Right lobe of liver (tissue), 6 donors: ENCODE results near the gene RTL1. TPM values are rescaled to one million over a fixed set of nuclear protein-coding genes. Genes with fewer than 3 reads are reported as not detected.

Experiments
- ATAC-seq, 4 donors: fragments of 200-7000 bp; cut with Tn5 transposase; one replicate each; pipeline ENCODE4 v1.9.1; 2020; ENCODE audit warnings: mild to moderate bottlenecking in 4 of 4, moderate library complexity in 4 of 4
- DNase-seq, 3 donors: peaks; one replicate each; pipeline ENCODE4 v3.0.0-alpha.2; 2020
- H3K27ac ChIP-seq, 3 donors: fragments of 200-600 bp; one replicate each; pipeline ENCODE4 v1.8.0; 2022
- H3K27me3 ChIP-seq, 2 donors: fragments of 200-600 bp; one replicate each; pipeline ENCODE4 v1.8.0; 2022
- H3K36me3 ChIP-seq, 4 donors: fragments of 200-600 bp; sonication (generic) in 1 of 4; one replicate each; pipeline versions ENCODE4 v1.5.1 to v1.8.0; 2017 to 2022; ENCODE audit warnings: control low read depth in 1 of 4
- H3K4me1 ChIP-seq, 4 donors: fragments of 200-600 bp; sonication (generic) in 1 of 4; one replicate each; pipeline versions ENCODE4 v1.5.1 to v1.8.0; 2017 to 2022; ENCODE audit warnings: control low read depth in 1 of 4
- H3K4me3 ChIP-seq, 3 donors: fragments of 200-600 bp; one replicate each; pipeline ENCODE4 v1.8.0; 2022
- H3K9me3 ChIP-seq, 4 donors: fragments of 200-600 bp; sonication (generic) in 1 of 4; one replicate each; pipeline versions ENCODE4 v1.5.1 to v1.8.0; 2017 to 2022; ENCODE audit warnings: control low read depth in 1 of 4
- CTCF ChIP-seq, 4 donors: fragments of 200-600 bp in 3 of 4; fragments of 450-650 bp in 1 of 4; IDR thresholded peaks; one replicate each; pipeline versions ENCODE4 v1.5.1 to v1.8.0; 2016 to 2022; ENCODE audit warnings: antibody characterized with exemption in 4 of 4, mild to moderate bottlenecking in 2 of 4
- POLR2A ChIP-seq: fragments of 450-650 bp; IDR thresholded peaks from one replicate; pipeline ENCODE4 v1.6.1; 2017; ENCODE audit warnings: antibody characterized with exemption, mild to moderate bottlenecking
- WGBS: methylation state at CpG from one replicate; pipeline ENCODE4 v1.1.6; 2018; ENCODE audit warnings: low coverage, low lambda C conversion rate; ENCODE audit not compliant: insufficient coverage; ENCODE audit errors: missing lambda C conversion rate; 5-methylcytosine and 5-hydroxymethylcytosine counted together
- intact Hi-C, 2 donors: fragments of 100-400 bp; cut with DNase I; formaldehyde crosslinking; loops; one replicate each; pipeline versions ENCODE4 v1.11.2 to v1.14.1; 2022
- total RNA-seq, 6 experiments: library from RNA; depleted of rRNA in 2 of 6; stranded (reverse); fragments of >200 nt in 2 of 6; fragmentation: NEBNext Ultra II Directional in 3 of 6; extraction: Animal tissue kit (Norgen Biotek cat#: 25700) in 3 of 6; gene quantifications; one replicate each; pipeline versions ENCODE4 v1.1.0 to v1.2.4, GENCODE V29; 2016 to 2023
- donor health status: DM: no; HTN: yes; CAD: no.
- donor health status: DM: no; HTN: no; CAD: no.
- donor health status: DM: no; HTN: no; CAD: no.
- donor health status: DM: no; HTN: yes; CAD: no.
- donor health status: DM: no; HTN: yes; CAD: no.

Gene RTL1
- total RNA-seq, 6 experiments from 2014 or later: 0.04 TPM; not detected in 5

GRCh38 chr14:100892496-100893227 lies 10.9 kb downstream of the RTL1 start:
- TF ChIP-seq CTCF (IDR thresholded peaks at IDR 0.05): no peak
- ATAC-seq: no peak

GRCh38 chr14:100891501-100892445 lies 11.7 kb downstream of the RTL1 start:
- no peak for TF ChIP-seq POLR2A
- no peak for TF ChIP-seq CTCF (IDR thresholded peaks at IDR 0.05)
- intact Hi-C loops: no loop called here
- no peaks in the 10 kb centered on the region for H3K27me3 ChIP-seq
- no peak for ATAC-seq
- H3K9me3 ChIP-seq: no peaks in the 10 kb centered on the region
- 75% methylated on average over 1 of the region's 13 CpGs for WGBS
- no peaks in the 10 kb centered on the region for H3K4me1 ChIP-seq
- H3K4me3 ChIP-seq: no peak overlapping the region
- H3K36me3 ChIP-seq: no peaks in the 10 kb centered on the region
- no peak overlapping the region for H3K27ac ChIP-seq
- DNase-seq: peak in 2 of 3 donors; percentile 7 to 19

More at GRCh38 chr14:100892496-100893227, 10.9 kb downstream of the RTL1 start:
- no peaks in the 10 kb centered on the region for H3K36me3 ChIP-seq
- 38% methylated on average over 8 of the region's 17 CpGs for WGBS
- H3K27ac ChIP-seq: no peak overlapping the region
- H3K4me3 ChIP-seq: no peak overlapping the region
- peak in 1 of 3 donors; percentile 23 for DNase-seq
- H3K4me1 ChIP-seq: no peaks in the 10 kb centered on the region
- intact Hi-C loops: no loop called here
- no peaks in the 10 kb centered on the region for H3K9me3 ChIP-seq
- H3K27me3 ChIP-seq: no peaks in the 10 kb centered on the region

GRCh38 chr14:100891051-100891450 lies 12.5 kb downstream of the RTL1 start:
- Histone ChIP-seq H3K4me1 (no peaks in the 10 kb centered on the region), H3K27ac (no peak overlapping the region), H3K4me3 (no peak overlapping the region), H3K36me3 (no peaks in the 10 kb centered on the region), H3K9me3 (no peaks in the 10 kb centered on the region), H3K27me3 (no peaks in the 10 kb centered on the region)
- intact Hi-C loops: no loop called here
- no peak for ATAC-seq
- TF ChIP-seq CTCF (IDR thresholded peaks at IDR 0.05) (no peak), POLR2A (no peak)
- DNase-seq: peak; percentile 6 to 32 (median 23)
- 66% methylated on average over 3 of the region's 10 CpGs for WGBS

DNA sequence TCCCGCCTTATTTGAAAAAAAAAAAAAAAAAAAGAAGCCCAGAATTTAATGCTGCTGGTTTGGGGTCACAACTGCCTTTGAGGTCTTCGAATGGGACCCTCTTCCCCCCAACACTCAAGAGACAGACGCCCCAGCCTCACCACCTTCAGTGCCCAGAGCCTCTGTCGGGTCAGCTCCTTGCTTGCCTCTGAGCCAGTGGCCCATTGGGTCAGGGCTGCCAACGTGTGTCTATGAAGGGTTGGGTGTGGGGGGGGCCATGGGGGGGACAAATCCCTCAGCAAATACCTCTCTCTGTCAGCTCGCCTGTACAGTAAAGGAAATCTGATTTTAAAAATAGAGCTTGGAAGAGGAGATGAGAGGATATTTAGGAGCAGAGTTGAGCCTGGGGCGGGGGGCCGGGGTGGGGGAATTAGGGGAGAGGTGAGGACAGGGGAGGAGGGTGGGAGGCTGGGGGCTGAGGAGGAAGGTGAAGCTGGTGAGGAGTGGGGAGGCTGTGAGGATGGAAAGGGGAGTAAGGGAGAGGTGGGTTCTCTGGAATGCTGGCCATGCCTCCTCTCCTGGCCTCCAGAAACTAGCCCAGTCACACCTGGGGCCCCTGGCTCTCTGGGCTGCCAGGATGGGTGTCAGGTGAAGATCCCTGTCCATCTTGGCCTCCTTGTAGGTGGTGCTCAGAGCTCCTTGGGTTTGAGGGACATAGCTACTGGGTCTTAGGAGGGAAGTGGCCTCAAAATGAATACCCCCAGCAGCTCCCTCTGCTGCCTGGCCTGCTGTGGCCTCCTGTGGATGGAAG lies 13.3 kb downstream of the RTL1 start:
- Histone ChIP-seq H3K27me3 (no peaks in the 10 kb centered on the region), H3K27ac (no peak overlapping the region), H3K4me3 (no peak overlapping the region), H3K9me3 (no peaks in the 10 kb centered on the region), H3K36me3 (no peaks in the 10 kb centered on the region), H3K4me1 (no peaks in the 10 kb centered on the region)
- DNase-seq: peak; percentile 4 to 26 (median 19)
- no peak for ATAC-seq
- no peak for TF ChIP-seq POLR2A
- no peak for TF ChIP-seq CTCF (IDR thresholded peaks at IDR 0.05)
- intact Hi-C loops: no loop called here
- 71% methylated on average over 7 of the region's 8 CpGs for WGBS
